ENCODE data around the gene PIK3CA.

The PIK3CA gene

GRCh38 chr3:179149406-179149867 is 1.3 kb downstream of the PIK3CA start:
- no peak overlapping the region for H2BK5ac ChIP-seq (ENCODE audit: low read length)
- no peak overlapping the region for H2BK15ac ChIP-seq (replicated peaks; ENCODE audit: low read depth)
- H3K4ac ChIP-seq (ENCODE audit: low read depth, low read length) = no peak overlapping the region
- H3K56ac ChIP-seq (ENCODE audit: low read length) = peak overlapping the region; percentile 96
- H3K36me3 ChIP-seq (ENCODE audit: control insufficient read depth, insufficient read depth, low read length) = no peaks in the 10 kb centered on the region
- H3K4me1 ChIP-seq (ENCODE audit: control insufficient read depth, low read depth, low read length) = no peaks in the 10 kb centered on the region
- H3K27ac ChIP-seq (ENCODE audit: low read depth, low read length) = peak overlapping the region; percentile 99
- WGBS (ENCODE audit: extremely low coverage, insufficient coverage, low lambda C conversion rate) = no CpG with 5 or more reads among the region's 9 CpGs
- H3K4me3 ChIP-seq (ENCODE audit: low read length) = peak overlapping the region; percentile 76
- H4K5ac ChIP-seq (ENCODE audit: low read length) = no peak overlapping the region
- peak overlapping the region; percentile 91 for H3K4me2 ChIP-seq (ENCODE audit: low read length)
- H3K9ac ChIP-seq (ENCODE audit: low read length) = peak overlapping the region; percentile 89
- H3K23ac ChIP-seq (ENCODE audit: low read length) = peak overlapping the region; percentile 75
- no peak overlapping the region for H2BK120ac ChIP-seq (ENCODE audit: low read depth, low read length)
- H3K79me2 ChIP-seq (ENCODE audit: control insufficient read depth, insufficient read depth, low read length) = peaks cover 28% of the 10 kb centered on the region
- H4K8ac ChIP-seq (ENCODE audit: low read depth, low read length) = no peak overlapping the region
- H3K27me3 ChIP-seq (ENCODE audit: insufficient read depth, low read length, poor library complexity) = no peaks in the 10 kb centered on the region
- H3K79me1 ChIP-seq (ENCODE audit: low read length) = peaks cover 7% of the 10 kb centered on the region
- no peak overlapping the region for H2AK5ac ChIP-seq (ENCODE audit: low read length)
- H3K18ac ChIP-seq (ENCODE audit: low read length) = peak overlapping the region; percentile 25
- no peak for DNase-seq

DNA sequence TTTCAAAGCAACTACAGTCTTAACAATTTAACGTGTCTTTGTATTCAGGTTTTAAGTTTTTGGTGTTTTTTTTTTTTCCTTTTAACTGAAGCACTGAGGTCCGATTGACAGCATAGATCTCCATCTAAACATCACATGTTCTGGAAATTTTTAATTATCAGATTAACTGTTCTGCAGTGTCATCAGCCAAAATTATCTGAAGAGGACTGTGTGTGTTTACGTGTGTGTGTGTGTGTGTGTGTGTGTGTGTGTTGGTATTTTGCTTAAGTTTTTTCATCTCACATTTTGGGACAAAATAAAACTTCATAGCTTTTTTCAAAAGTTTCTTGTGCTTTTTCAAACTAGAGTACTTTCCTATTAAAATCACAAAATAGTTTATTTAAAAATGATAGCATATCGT is 1.8 kb downstream of the PIK3CA start:
- Histone ChIP-seq H3K18ac (ENCODE audit: low read length) (no peak overlapping the region), H3K23ac (ENCODE audit: low read length) (no peak overlapping the region), H3K4ac (ENCODE audit: low read depth, low read length) (no peak overlapping the region), H3K36me3 (ENCODE audit: control insufficient read depth, insufficient read depth, low read length) (no peaks in the 10 kb centered on the region), H3K27me3 (ENCODE audit: insufficient read depth, low read length, poor library complexity) (no peaks in the 10 kb centered on the region), H3K4me1 (ENCODE audit: control insufficient read depth, low read depth, low read length) (no peaks in the 10 kb centered on the region), H3K9ac (ENCODE audit: low read length) (peak overlapping the region; percentile 89), H2BK120ac (ENCODE audit: low read depth, low read length) (no peak overlapping the region), H3K79me1 (ENCODE audit: low read length) (peaks cover 7% of the 10 kb centered on the region), H3K27ac (ENCODE audit: low read depth, low read length) (no peak overlapping the region), H2BK5ac (ENCODE audit: low read length) (no peak overlapping the region), H4K5ac (ENCODE audit: low read length) (no peak overlapping the region), H2BK15ac (replicated peaks; ENCODE audit: low read depth) (no peak overlapping the region), H3K56ac (ENCODE audit: low read length) (no peak overlapping the region), H3K4me3 (ENCODE audit: low read length) (no peak overlapping the region), H3K79me2 (ENCODE audit: control insufficient read depth, insufficient read depth, low read length) (peaks cover 28% of the 10 kb centered on the region), H4K8ac (ENCODE audit: low read depth, low read length) (no peak overlapping the region), H2AK5ac (ENCODE audit: low read length) (no peak overlapping the region), H3K4me2 (ENCODE audit: low read length) (no peak overlapping the region)
- DNase-seq = no peak
- WGBS (ENCODE audit: extremely low coverage, insufficient coverage, low lambda C conversion rate) = 100% methylated on average over 1 of the region's 4 CpGs

DNA sequence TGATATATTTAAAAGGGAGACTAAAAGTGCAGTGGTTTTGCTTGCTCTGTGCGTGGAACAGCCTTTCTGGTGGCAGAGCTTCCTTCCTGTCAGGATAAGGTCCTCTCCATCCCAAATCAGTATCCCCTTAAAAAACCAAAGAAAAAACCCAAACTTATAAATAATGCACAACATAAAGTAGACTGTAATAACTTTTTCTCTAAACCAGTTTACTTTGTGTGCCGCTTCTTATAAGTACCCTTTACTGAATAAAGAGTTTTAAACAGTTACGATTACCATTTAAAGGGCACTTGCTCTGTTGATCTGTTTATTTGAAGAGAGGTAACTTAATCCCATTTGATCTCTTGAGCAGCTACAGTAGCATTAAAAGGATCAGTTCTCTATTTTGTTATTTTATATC is 2.5 kb downstream of the PIK3CA start:
- H3K18ac ChIP-seq (ENCODE audit: low read length) = no peak overlapping the region
- no peak overlapping the region for H2BK15ac ChIP-seq (replicated peaks; ENCODE audit: low read depth)
- no peak overlapping the region for H3K4me2 ChIP-seq (ENCODE audit: low read length)
- peaks cover 7% of the 10 kb centered on the region for H3K79me1 ChIP-seq (ENCODE audit: low read length)
- no peak overlapping the region for H4K5ac ChIP-seq (ENCODE audit: low read length)
- no peak overlapping the region for H4K8ac ChIP-seq (ENCODE audit: low read depth, low read length)
- no peak overlapping the region for H3K4ac ChIP-seq (ENCODE audit: low read depth, low read length)
- no peak overlapping the region for H3K56ac ChIP-seq (ENCODE audit: low read length)
- H3K9ac ChIP-seq (ENCODE audit: low read length) = no peak overlapping the region
- no peak overlapping the region for H2BK5ac ChIP-seq (ENCODE audit: low read length)
- no peak overlapping the region for H3K4me3 ChIP-seq (ENCODE audit: low read length)
- no peak overlapping the region for H2BK120ac ChIP-seq (ENCODE audit: low read depth, low read length)
- no peaks in the 10 kb centered on the region for H3K27me3 ChIP-seq (ENCODE audit: insufficient read depth, low read length, poor library complexity)
- WGBS (ENCODE audit: extremely low coverage, insufficient coverage, low lambda C conversion rate) = no CpG with 5 or more reads among the region's 3 CpGs
- no peaks in the 10 kb centered on the region for H3K36me3 ChIP-seq (ENCODE audit: control insufficient read depth, insufficient read depth, low read length)
- no peak for DNase-seq
- H3K27ac ChIP-seq (ENCODE audit: low read depth, low read length) = no peak overlapping the region
- H3K23ac ChIP-seq (ENCODE audit: low read length) = no peak overlapping the region
- H2AK5ac ChIP-seq (ENCODE audit: low read length) = no peak overlapping the region
- no peaks in the 10 kb centered on the region for H3K4me1 ChIP-seq (ENCODE audit: control insufficient read depth, low read depth, low read length)
- peaks cover 28% of the 10 kb centered on the region for H3K79me2 ChIP-seq (ENCODE audit: control insufficient read depth, insufficient read depth, low read length)

DNA sequence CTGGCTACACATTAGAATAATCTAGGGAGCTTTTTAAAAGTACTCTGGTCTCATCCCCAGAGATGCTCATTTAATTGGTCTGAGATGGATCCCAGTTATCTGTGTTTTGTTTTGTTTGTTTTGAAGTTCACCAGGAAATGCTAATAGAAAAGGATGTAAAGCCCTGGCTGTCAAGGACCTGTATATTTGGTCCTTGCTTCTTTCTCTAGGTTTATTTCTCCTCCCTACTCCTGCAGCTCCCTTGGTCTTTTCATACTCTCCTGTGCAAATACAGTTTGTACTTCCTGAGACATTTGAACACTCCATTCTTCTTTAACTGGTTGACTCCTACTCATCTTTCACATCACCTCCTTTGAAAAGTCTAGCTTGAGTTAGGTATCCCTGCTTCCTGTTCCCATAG is 3.3 kb downstream of the PIK3CA start:
- Histone ChIP-seq H3K18ac (ENCODE audit: low read length) (no peak overlapping the region), H4K5ac (ENCODE audit: low read length) (no peak overlapping the region), H3K23ac (ENCODE audit: low read length) (no peak overlapping the region), H3K4me1 (ENCODE audit: control insufficient read depth, low read depth, low read length) (no peaks in the 10 kb centered on the region), H2BK15ac (replicated peaks; ENCODE audit: low read depth) (no peak overlapping the region), H3K9ac (ENCODE audit: low read length) (no peak overlapping the region), H3K27me3 (ENCODE audit: insufficient read depth, low read length, poor library complexity) (no peaks in the 10 kb centered on the region), H3K56ac (ENCODE audit: low read length) (no peak overlapping the region), H3K79me2 (ENCODE audit: control insufficient read depth, insufficient read depth, low read length) (peaks cover 31% of the 10 kb centered on the region), H2AK5ac (ENCODE audit: low read length) (no peak overlapping the region), H3K4me2 (ENCODE audit: low read length) (no peak overlapping the region), H3K4ac (ENCODE audit: low read depth, low read length) (no peak overlapping the region), H2BK120ac (ENCODE audit: low read depth, low read length) (no peak overlapping the region), H3K27ac (ENCODE audit: low read depth, low read length) (no peak overlapping the region), H4K8ac (ENCODE audit: low read depth, low read length) (no peak overlapping the region), H3K4me3 (ENCODE audit: low read length) (no peak overlapping the region), H2BK5ac (ENCODE audit: low read length) (no peak overlapping the region), H3K36me3 (ENCODE audit: control insufficient read depth, insufficient read depth, low read length) (no peaks in the 10 kb centered on the region), H3K79me1 (ENCODE audit: low read length) (peaks cover 9% of the 10 kb centered on the region)
- DNase-seq = no peak

- no peak overlapping the region for H3K4me3 ChIP-seq (ENCODE audit: low read length)
- H3K18ac ChIP-seq (ENCODE audit: low read length) = no peak overlapping the region
- no peak overlapping the region for H3K23ac ChIP-seq (ENCODE audit: low read length)
- no peaks in the 10 kb centered on the region for H3K27me3 ChIP-seq (ENCODE audit: insufficient read depth, low read length, poor library complexity)
- no CpG with 5 or more reads among the region's 1 CpG for WGBS (ENCODE audit: extremely low coverage, insufficient coverage, low lambda C conversion rate)
- H2BK5ac ChIP-seq (ENCODE audit: low read length) = no peak overlapping the region
- no peak overlapping the region for H2AK5ac ChIP-seq (ENCODE audit: low read length)
- DNase-seq = no peak
- H3K4ac ChIP-seq (ENCODE audit: low read depth, low read length) = no peak overlapping the region
- no peak overlapping the region for H3K4me2 ChIP-seq (ENCODE audit: low read length)
- peaks cover 17% of the 10 kb centered on the region for H3K79me1 ChIP-seq (ENCODE audit: low read length)
- H3K9ac ChIP-seq (ENCODE audit: low read length) = no peak overlapping the region
- no peak overlapping the region for H3K27ac ChIP-seq (ENCODE audit: low read depth, low read length)
- no peaks in the 10 kb centered on the region for H3K36me3 ChIP-seq (ENCODE audit: control insufficient read depth, insufficient read depth, low read length)
- H4K8ac ChIP-seq (ENCODE audit: low read depth, low read length) = no peak overlapping the region
- no peaks in the 10 kb centered on the region for H3K4me1 ChIP-seq (ENCODE audit: control insufficient read depth, low read depth, low read length)
- peaks cover 29% of the 10 kb centered on the region for H3K79me2 ChIP-seq (ENCODE audit: control insufficient read depth, insufficient read depth, low read length)
- H4K5ac ChIP-seq (ENCODE audit: low read length) = no peak overlapping the region
- no peak overlapping the region for H3K56ac ChIP-seq (ENCODE audit: low read length)
- no peak overlapping the region for H2BK15ac ChIP-seq (replicated peaks; ENCODE audit: low read depth)
- no peak overlapping the region for H2BK120ac ChIP-seq (ENCODE audit: low read depth, low read length)
Measured at GRCh38 chr3:179156170-179156569, 8.0 kb downstream of the PIK3CA start.

- H3K4me1 ChIP-seq (ENCODE audit: control insufficient read depth, low read depth, low read length) = no peaks in the 10 kb centered on the region
Measured at GRCh38 chr3:179156775-179157174, 8.6 kb downstream of the PIK3CA start.

More at GRCh38 chr3:179156775-179157174, 8.6 kb downstream of the PIK3CA start:
- Histone ChIP-seq H3K79me2 (ENCODE audit: control insufficient read depth, insufficient read depth, low read length) (peaks cover 23% of the 10 kb centered on the region), H3K56ac (ENCODE audit: low read length) (no peak overlapping the region), H3K23ac (ENCODE audit: low read length) (no peak overlapping the region), H4K5ac (ENCODE audit: low read length) (no peak overlapping the region), H3K79me1 (ENCODE audit: low read length) (peaks cover 15% of the 10 kb centered on the region), H3K9ac (ENCODE audit: low read length) (no peak overlapping the region), H2AK5ac (ENCODE audit: low read length) (no peak overlapping the region), H3K27me3 (ENCODE audit: insufficient read depth, low read length, poor library complexity) (no peaks in the 10 kb centered on the region), H2BK15ac (replicated peaks; ENCODE audit: low read depth) (no peak overlapping the region), H2BK5ac (ENCODE audit: low read length) (no peak overlapping the region), H3K4me3 (ENCODE audit: low read length) (no peak overlapping the region), H3K4ac (ENCODE audit: low read depth, low read length) (no peak overlapping the region), H3K27ac (ENCODE audit: low read depth, low read length) (no peak overlapping the region), H3K36me3 (ENCODE audit: control insufficient read depth, insufficient read depth, low read length) (no peaks in the 10 kb centered on the region), H4K8ac (ENCODE audit: low read depth, low read length) (no peak overlapping the region), H2BK120ac (ENCODE audit: low read depth, low read length) (no peak overlapping the region), H3K18ac (ENCODE audit: low read length) (no peak overlapping the region), H3K4me2 (ENCODE audit: low read length) (no peak overlapping the region)
- no peak for DNase-seq
- no CpG with 5 or more reads among the region's 1 CpG for WGBS (ENCODE audit: extremely low coverage, insufficient coverage, low lambda C conversion rate)

All from mesendoderm (in vitro differentiated cells).